Parietal lobe (tissue), 1 donor: ENCODE results near the gene C1orf122. TPM values are rescaled to one million over a fixed set of nuclear protein-coding genes. Genes with fewer than 3 reads are reported as not detected.

Experiments
- total RNA-seq: library from RNA; depleted of rRNA; stranded (reverse); fragments of >200 nt; gene quantifications from one replicate; pipeline ENCODE4 v1.2.3, GENCODE V29; 2014

Gene C1orf122
- 10.3 TPM for total RNA-seq

GRCh38 chr1:37807555-37808368 lies at the start of gene C1orf122, which contains the start of gene YRDC:
C1orf122 (plus strand) TSS chr1:37807790; CDS start chr1:37808405, 615 bp downstream.
YRDC (minus strand) TSS chr1:37808208; CDS start chr1:37808180, 28 bp downstream.

GRCh38 chr1:37764888-37765441 lies 42.6 kb upstream of the C1orf122 start, which contains the start of gene EPHA10:
EPHA10 (minus strand) TSS chr1:37765120; CDS start chr1:37765066, 54 bp downstream.

GRCh38 chr1:37793773-37794371 lies 13.7 kb upstream of the C1orf122 start, which contains the start of gene MANEAL:
MANEAL (plus strand) TSS chr1:37793847; CDS start chr1:37794183, 336 bp downstream.

Other genes starting within 250 kb of the C1orf122 start
- gene GNL2, start 211.9 kb upstream of the C1orf122 start, total RNA-seq, result 49.5 TPM
- gene RSPO1, start 172.9 kb upstream of the C1orf122 start, total RNA-seq, result not detected
- gene CDCA8, start 115.3 kb upstream of the C1orf122 start, total RNA-seq, result 1.9 TPM
- 11.9 TPM for gene EPHA10, start 42.7 kb upstream of the C1orf122 start, total RNA-seq
- 41.0 TPM for gene MANEAL, start 13.9 kb upstream of the C1orf122 start, total RNA-seq
- 11.0 TPM for gene YRDC, start 418 bp downstream of the C1orf122 start, total RNA-seq
- gene MTF1, start 51.8 kb downstream of the C1orf122 start, total RNA-seq, result 5.0 TPM
- 22.2 TPM for gene INPP5B, start 139.3 kb downstream of the C1orf122 start, total RNA-seq
- gene SF3A3, start 182.2 kb downstream of the C1orf122 start, total RNA-seq, result 78.3 TPM
- 8.8 TPM for gene FHL3, start 197.7 kb downstream of the C1orf122 start, total RNA-seq
- 33.5 TPM for gene UTP11, start 204.9 kb downstream of the C1orf122 start, total RNA-seq
- 5.9 TPM for gene POU3F1, start 239.0 kb downstream of the C1orf122 start, total RNA-seq